22Rv1 (cell line): ENCODE results near the gene LRRC8E.

Source experiments
- H3K27ac ChIP-seq: fragments of 450-650 bp; 2 replicates; pipeline ENCODE4 v1.5.1; 2017
- ZFX ChIP-seq: fragments of 450-650 bp; IDR thresholded peaks from 2 replicates; pipeline ENCODE4 v1.6.1; 2017; ENCODE audit warnings: antibody characterized with exemption, borderline replicate concordance
- TF ChIP-seq, protein P1 (sequence below): fragments of 450-650 bp; IDR thresholded peaks from 2 replicates; pipeline ENCODE4 v1.5.1; 2017; ENCODE audit warnings: mild to moderate bottlenecking

LRRC8E gene

DNA sequence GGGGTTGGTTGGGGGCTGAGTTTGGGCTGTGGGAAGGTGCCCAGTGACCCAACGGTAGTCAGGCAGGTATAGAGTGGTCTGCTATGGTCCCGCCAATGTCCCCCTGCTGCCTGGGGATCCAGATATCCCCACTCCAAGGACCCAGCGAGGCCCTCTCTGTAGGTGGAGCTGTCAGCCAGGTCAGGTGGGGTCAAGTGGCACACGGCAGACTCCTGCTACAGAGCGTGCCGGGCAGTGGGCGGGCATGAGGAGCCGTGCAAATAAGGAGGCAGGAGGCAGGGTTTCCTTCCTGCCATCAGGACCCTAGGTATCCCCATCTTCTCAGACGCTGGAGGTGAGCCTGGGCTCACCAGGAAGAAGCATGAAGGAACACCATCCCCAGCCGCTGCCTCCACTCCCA, 43.4 kb upstream of the LRRC8E start:
- no peak overlapping the region for H3K27ac ChIP-seq
- no peak for TF ChIP-seq ZFX
- TF ChIP-seq, protein P1, sequence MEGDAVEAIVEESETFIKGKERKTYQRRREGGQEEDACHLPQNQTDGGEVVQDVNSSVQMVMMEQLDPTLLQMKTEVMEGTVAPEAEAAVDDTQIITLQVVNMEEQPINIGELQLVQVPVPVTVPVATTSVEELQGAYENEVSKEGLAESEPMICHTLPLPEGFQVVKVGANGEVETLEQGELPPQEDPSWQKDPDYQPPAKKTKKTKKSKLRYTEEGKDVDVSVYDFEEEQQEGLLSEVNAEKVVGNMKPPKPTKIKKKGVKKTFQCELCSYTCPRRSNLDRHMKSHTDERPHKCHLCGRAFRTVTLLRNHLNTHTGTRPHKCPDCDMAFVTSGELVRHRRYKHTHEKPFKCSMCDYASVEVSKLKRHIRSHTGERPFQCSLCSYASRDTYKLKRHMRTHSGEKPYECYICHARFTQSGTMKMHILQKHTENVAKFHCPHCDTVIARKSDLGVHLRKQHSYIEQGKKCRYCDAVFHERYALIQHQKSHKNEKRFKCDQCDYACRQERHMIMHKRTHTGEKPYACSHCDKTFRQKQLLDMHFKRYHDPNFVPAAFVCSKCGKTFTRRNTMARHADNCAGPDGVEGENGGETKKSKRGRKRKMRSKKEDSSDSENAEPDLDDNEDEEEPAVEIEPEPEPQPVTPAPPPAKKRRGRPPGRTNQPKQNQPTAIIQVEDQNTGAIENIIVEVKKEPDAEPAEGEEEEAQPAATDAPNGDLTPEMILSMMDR, result no peak

GRCh38 chr19:7845390-7846154, 42.7 kb upstream of the LRRC8E start:
- H3K27ac ChIP-seq, result no peak overlapping the region
- TF ChIP-seq, protein P1, result no peak
- no peak for TF ChIP-seq ZFX

DNA sequence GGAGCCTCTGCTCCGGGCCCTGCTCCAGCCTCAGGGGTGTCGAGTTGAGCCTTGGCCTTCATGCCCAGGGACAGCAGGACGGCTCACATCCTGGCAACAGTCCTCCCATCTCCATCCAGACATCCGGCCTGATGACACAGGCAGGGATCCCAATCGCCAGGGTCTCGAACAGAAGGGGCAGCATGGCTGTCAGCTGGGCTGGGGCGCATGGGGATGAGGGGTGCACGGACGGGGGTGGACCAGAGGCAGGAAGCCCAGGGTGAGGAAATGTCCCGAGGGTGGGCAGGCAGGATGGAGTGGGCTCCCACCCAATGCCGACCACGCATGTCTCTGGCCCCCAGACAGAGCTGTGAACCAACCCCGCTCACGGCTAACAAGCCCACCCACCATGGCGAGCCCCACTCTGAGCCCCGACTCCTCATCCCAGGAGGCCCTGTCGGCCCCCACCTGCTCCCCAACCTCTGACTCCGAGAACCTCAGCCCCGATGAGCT, 42.1 kb upstream of the LRRC8E start:
- no peak overlapping the region for H3K27ac ChIP-seq
- TF ChIP-seq, protein P1, result no peak
- no peak for TF ChIP-seq ZFX

- no peak overlapping the region for H3K27ac ChIP-seq
- no peak for TF ChIP-seq ZFX
- TF ChIP-seq, protein P1, result no peak
Observed at GRCh38 chr19:7847664-7848063, 40.6 kb upstream of the LRRC8E start.

DNA sequence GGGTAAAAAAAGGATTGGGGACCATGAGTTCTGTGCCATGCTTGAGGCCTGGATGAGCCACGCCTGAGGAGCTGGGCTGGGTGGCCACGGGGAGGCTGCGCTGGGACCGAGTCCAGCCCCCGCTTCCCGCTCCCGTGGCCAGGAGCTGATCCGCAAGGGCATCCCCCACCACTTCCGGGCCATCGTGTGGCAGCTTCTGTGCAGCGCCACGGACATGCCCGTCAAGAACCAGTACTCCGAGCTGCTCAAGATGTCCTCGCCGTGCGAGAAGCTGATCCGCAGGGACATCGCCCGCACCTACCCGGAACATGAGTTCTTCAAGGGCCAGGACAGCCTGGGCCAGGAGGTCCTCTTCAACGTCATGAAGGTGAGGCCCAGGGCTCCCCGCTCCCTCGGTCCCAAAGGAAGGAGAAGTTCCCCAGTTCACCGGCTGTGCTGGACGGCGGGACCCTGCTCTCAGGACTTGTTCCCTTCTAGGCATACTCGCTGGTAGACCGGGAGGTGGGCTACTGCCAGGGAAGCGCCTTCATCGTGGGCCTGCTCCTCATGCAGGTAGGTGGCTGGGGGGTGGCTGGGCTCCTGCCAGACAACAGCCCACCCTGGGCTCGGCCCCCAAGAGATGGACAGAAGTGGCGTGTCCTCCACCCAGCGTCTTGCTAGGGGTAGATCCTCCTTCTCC, 39.4 kb upstream of the LRRC8E start:
- no peak overlapping the region for H3K27ac ChIP-seq
- TF ChIP-seq, protein P1, result no peak
- TF ChIP-seq ZFX, result no peak

DNA sequence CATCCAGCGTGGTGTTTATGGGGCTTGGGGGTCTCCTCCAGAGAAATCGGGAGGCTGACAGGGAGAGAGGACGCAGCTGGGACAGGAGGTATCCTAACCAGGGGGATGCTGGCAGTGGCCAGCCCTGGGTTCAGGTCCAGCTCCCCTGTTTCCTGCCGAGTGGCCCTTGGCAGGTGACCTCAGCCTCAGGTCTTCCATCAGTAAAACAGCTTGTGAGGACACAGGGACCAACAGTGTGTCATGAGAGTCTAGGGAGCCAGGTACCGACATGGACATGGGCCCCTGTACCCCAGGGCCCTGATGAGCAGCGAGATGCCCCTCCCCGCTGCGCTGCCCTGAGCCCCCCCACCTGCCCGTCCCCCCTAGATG, 38.7 kb upstream of the LRRC8E start:
- no peak overlapping the region for H3K27ac ChIP-seq
- TF ChIP-seq, protein P1, result no peak
- no peak for TF ChIP-seq ZFX
